ENCODE results near the gene PSMA2.
"Not testable (repeated sequence)": the region's sequence is repeated elsewhere in the genome, so short reads cannot be mapped to it uniquely, and the experiment has no call there.

The PSMA2 gene

DNA sequence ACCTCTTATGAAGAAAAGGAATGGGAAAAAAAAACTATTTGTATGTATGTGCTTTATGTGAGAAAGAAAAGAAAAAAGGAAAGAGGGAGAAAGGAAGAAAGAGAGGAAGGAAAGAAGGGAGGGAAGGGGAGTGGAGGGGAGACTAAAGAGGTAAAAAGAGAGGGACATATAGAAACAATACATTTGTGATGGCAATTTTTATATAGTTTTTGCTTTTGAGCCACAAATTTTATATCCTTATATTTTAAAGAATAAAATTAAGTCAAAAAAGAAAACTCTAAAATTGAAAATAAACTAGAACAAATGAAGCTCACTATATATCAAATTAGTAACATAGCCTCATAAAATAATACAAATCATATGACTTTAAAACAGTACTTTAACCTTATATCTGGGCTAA, 31.1 kb downstream of the PSMA2 start:
- no peaks in the 10 kb centered on the region for H4K20me1 ChIP-seq (ENCODE audit: insufficient read depth, low read length)
- no peak overlapping the region for H2AFZ ChIP-seq (ENCODE audit: low read depth, low read length)
- H3K9ac ChIP-seq (ENCODE audit: low read depth, low read length): no peak overlapping the region
- H3K27ac ChIP-seq (ENCODE audit: low read length): no peak overlapping the region
- H3K4me1 ChIP-seq (ENCODE audit: insufficient read depth, low read length): no peaks in the 10 kb centered on the region
- TF ChIP-seq EZH2 (IDR thresholded peaks at IDR 0.05; ENCODE audit: borderline replicate concordance, low read depth, low read length, severe bottlenecking): no peak
- TF ChIP-seq, protein P1, sequence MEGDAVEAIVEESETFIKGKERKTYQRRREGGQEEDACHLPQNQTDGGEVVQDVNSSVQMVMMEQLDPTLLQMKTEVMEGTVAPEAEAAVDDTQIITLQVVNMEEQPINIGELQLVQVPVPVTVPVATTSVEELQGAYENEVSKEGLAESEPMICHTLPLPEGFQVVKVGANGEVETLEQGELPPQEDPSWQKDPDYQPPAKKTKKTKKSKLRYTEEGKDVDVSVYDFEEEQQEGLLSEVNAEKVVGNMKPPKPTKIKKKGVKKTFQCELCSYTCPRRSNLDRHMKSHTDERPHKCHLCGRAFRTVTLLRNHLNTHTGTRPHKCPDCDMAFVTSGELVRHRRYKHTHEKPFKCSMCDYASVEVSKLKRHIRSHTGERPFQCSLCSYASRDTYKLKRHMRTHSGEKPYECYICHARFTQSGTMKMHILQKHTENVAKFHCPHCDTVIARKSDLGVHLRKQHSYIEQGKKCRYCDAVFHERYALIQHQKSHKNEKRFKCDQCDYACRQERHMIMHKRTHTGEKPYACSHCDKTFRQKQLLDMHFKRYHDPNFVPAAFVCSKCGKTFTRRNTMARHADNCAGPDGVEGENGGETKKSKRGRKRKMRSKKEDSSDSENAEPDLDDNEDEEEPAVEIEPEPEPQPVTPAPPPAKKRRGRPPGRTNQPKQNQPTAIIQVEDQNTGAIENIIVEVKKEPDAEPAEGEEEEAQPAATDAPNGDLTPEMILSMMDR (IDR thresholded peaks at IDR 0.05; ENCODE audit: borderline replicate concordance, extremely low read depth, low read length, poor library complexity, severe bottlenecking): no peak
- no peaks in the 10 kb centered on the region for H3K36me3 ChIP-seq (ENCODE audit: insufficient read depth, low read length)
- H3K4me3 ChIP-seq (ENCODE audit: low read depth in 1 of 2, low read length in 2 of 2): no peak overlapping the region
- no peaks in the 10 kb centered on the region for H3K9me3 ChIP-seq (ENCODE audit: insufficient read depth, low read length, severe bottlenecking)
- H3K4me2 ChIP-seq (ENCODE audit: insufficient read depth, low read length): no peak overlapping the region
- H3K27me3 ChIP-seq (ENCODE audit: insufficient read depth, low read length, poor library complexity): no peaks in the 10 kb centered on the region
- DNase-seq (no peak), ATAC-seq (ENCODE audit: insufficient read depth, low read depth) (no peak)
- no peaks in the 10 kb centered on the region for H3K79me2 ChIP-seq (ENCODE audit: insufficient read depth, low read length)

DNA sequence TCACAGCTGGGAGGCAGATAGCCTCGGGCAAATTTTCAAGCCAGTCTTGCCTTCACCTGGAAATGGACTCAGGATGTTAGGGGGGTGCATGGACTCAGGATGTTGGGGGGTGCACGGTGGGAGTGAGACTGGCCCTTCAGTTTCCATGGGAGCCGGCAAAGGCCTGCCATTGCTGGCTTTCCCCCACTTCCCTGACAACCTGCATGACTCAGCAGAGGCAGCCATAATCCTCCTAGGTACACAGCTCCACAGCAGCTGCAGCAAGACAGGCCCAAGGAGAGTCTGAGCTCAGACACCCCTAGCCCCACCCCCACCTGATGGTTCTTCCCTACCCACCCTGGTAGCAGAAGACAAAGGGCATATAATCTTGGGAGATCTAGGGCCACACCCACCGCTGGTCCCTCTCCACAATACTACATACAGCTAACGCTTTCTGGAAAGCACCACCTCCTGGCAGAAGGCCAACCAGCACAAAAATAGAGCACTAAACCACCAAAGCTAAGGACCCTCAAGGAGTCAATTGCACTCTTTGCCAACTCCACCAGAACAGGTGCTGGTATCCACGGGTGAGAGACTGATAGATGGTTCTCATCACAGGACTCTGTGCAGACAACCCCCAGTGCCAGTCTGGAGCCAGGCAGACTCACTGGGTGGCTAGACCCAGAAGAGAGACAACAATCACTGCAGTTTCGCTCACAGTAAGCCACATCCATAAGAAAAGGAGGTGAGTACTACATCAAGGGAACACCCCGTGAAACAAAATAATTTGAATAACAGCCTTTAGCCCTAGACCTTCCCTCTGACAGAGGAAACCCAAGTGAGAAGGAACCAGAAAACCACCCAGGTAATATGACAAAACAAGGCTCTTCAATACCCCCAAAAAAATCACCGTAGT, 38.4 kb downstream of the PSMA2 start:
- no peaks in the 10 kb centered on the region for H3K4me1 ChIP-seq (ENCODE audit: insufficient read depth, low read length)
- no peaks in the 10 kb centered on the region for H3K36me3 ChIP-seq (ENCODE audit: insufficient read depth, low read length)
- DNase-seq (peak; percentile 24), ATAC-seq (ENCODE audit: insufficient read depth, low read depth) (peak; percentile 31; the same call in 1 of the 3 replicates)
- H3K27me3 ChIP-seq (ENCODE audit: insufficient read depth, low read length, poor library complexity): peaks cover 3% of the 10 kb centered on the region
- no peak overlapping the region for H3K4me2 ChIP-seq (ENCODE audit: insufficient read depth, low read length)
- no peak overlapping the region for H3K4me3 ChIP-seq (ENCODE audit: low read depth in 1 of 2, low read length in 2 of 2)
- no peak overlapping the region for H3K27ac ChIP-seq (ENCODE audit: low read length)
- no peak overlapping the region for H3K9ac ChIP-seq (ENCODE audit: low read depth, low read length)
- H3K9me3 ChIP-seq (ENCODE audit: insufficient read depth, low read length, severe bottlenecking): no peaks in the 10 kb centered on the region
- no peak overlapping the region for H2AFZ ChIP-seq (ENCODE audit: low read depth, low read length)
- H4K20me1 ChIP-seq (ENCODE audit: insufficient read depth, low read length): no peaks in the 10 kb centered on the region
- no peak for TF ChIP-seq EZH2 (IDR thresholded peaks at IDR 0.05; ENCODE audit: borderline replicate concordance, low read depth, low read length, severe bottlenecking)
- no peaks in the 10 kb centered on the region for H3K79me2 ChIP-seq (ENCODE audit: insufficient read depth, low read length)

DNA sequence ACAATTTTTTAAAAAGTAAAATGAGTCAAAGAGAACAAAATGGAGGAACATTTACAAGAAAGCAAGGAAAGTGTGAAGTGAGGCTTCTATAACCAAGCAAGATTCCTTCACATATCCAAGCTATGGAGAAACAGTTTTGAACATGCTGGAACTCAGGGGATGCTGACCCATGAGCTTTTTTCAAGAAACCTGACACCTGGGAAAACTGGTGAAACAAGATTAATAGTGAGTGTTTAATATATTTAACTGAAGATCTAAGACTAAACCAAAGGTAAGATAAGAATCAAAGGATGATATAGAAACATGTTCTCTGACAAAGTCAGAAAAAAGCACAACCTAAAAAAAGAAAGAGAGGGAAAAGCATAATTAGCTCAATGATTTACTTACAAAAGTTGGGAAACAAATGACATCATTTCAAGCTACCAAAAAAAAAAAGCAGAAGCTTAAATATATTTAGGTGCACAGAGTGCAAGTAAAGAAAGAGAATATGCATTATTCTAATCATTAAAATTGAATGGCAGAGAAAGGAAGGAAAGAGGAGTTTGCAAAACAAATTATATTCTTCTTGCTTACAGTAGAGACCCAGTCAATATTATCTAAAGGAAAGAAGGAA, 45.0 kb downstream of the PSMA2 start:
- no peak overlapping the region for H3K4me3 ChIP-seq (ENCODE audit: low read depth in 1 of 2, low read length in 2 of 2)
- H4K20me1 ChIP-seq (ENCODE audit: insufficient read depth, low read length): no peaks in the 10 kb centered on the region
- TF ChIP-seq, protein P1 (IDR thresholded peaks at IDR 0.05; ENCODE audit: borderline replicate concordance, extremely low read depth, low read length, poor library complexity, severe bottlenecking): no peak
- TF ChIP-seq EZH2 (IDR thresholded peaks at IDR 0.05; ENCODE audit: borderline replicate concordance, low read depth, low read length, severe bottlenecking): no peak
- no peaks in the 10 kb centered on the region for H3K9me3 ChIP-seq (ENCODE audit: insufficient read depth, low read length, severe bottlenecking)
- H3K27me3 ChIP-seq (ENCODE audit: insufficient read depth, low read length, poor library complexity): peaks cover 3% of the 10 kb centered on the region
- no peaks in the 10 kb centered on the region for H3K79me2 ChIP-seq (ENCODE audit: insufficient read depth, low read length)
- no peak overlapping the region for H2AFZ ChIP-seq (ENCODE audit: low read depth, low read length)
- no peaks in the 10 kb centered on the region for H3K4me1 ChIP-seq (ENCODE audit: insufficient read depth, low read length)
- no peak overlapping the region for H3K9ac ChIP-seq (ENCODE audit: low read depth, low read length)
- ATAC-seq (ENCODE audit: insufficient read depth, low read depth) (no peak), DNase-seq (no peak)
- no peaks in the 10 kb centered on the region for H3K36me3 ChIP-seq (ENCODE audit: insufficient read depth, low read length)
- no peak overlapping the region for H3K4me2 ChIP-seq (ENCODE audit: insufficient read depth, low read length)
- H3K27ac ChIP-seq (ENCODE audit: low read length): no peak overlapping the region

DNA sequence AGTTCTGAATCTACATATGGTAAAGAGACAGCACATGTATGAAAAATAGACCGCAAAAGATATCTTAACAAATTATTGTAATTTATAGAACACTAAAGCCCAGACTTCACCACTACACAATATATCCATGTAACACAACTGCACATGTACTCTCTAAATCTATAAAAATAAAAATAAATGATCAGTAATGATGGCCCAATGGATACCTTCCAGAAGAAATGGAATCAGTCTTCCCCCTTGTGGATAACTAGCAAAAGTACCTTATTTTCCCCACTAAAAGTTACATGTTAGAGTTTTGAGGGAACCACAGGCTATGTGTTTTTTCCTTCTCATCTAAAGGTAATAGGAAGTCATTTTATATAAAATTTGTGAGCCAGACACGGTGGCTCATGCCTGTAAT, 45.8 kb downstream of the PSMA2 start:
- Histone ChIP-seq H3K27me3 (ENCODE audit: insufficient read depth, low read length, poor library complexity) (peaks cover 3% of the 10 kb centered on the region), H3K4me3 (ENCODE audit: low read depth in 1 of 2, low read length in 2 of 2) (no peak overlapping the region), H3K79me2 (ENCODE audit: insufficient read depth, low read length) (no peaks in the 10 kb centered on the region), H3K9ac (ENCODE audit: low read depth, low read length) (no peak overlapping the region), H3K9me3 (ENCODE audit: insufficient read depth, low read length, severe bottlenecking) (no peaks in the 10 kb centered on the region), H3K36me3 (ENCODE audit: insufficient read depth, low read length) (no peaks in the 10 kb centered on the region), H4K20me1 (ENCODE audit: insufficient read depth, low read length) (no peaks in the 10 kb centered on the region), H2AFZ (ENCODE audit: low read depth, low read length) (no peak overlapping the region), H3K4me2 (ENCODE audit: insufficient read depth, low read length) (no peak overlapping the region), H3K27ac (ENCODE audit: low read length) (no peak overlapping the region), H3K4me1 (ENCODE audit: insufficient read depth, low read length) (no peaks in the 10 kb centered on the region)
- ATAC-seq (ENCODE audit: insufficient read depth, low read depth): no peak
- TF ChIP-seq EZH2 (IDR thresholded peaks at IDR 0.05; ENCODE audit: borderline replicate concordance, low read depth, low read length, severe bottlenecking): no peak
- TF ChIP-seq, protein P1 (IDR thresholded peaks at IDR 0.05; ENCODE audit: borderline replicate concordance, extremely low read depth, low read length, poor library complexity, severe bottlenecking): peak; percentile 60
- DNase-seq: no peak

DNA sequence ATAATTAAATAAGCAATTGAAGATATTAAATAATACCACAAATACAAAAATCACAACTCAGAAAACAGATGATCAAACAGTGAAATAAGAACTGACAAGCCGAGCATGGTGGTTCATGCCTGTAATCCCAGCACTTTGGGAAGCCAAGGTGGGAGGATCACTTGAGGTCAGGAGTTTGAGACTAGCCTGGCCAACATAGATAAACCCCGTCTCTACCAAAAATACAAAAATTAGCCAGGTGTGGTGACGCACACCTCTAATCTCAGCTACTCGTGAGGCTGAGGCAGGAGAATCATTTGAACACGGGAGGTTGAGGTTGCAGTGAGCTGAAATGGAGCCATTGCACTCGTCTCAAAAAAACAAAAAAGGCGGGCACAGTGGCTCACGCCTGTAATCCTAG, 46.8 kb downstream of the PSMA2 start:
- H4K20me1 ChIP-seq (ENCODE audit: insufficient read depth, low read length); H3K79me2 ChIP-seq (ENCODE audit: insufficient read depth, low read length); H3K27ac ChIP-seq (ENCODE audit: low read length); H3K4me3 ChIP-seq (ENCODE audit: low read depth in 1 of 2, low read length in 2 of 2); H2AFZ ChIP-seq (ENCODE audit: low read depth, low read length); H3K36me3 ChIP-seq (ENCODE audit: insufficient read depth, low read length); H3K27me3 ChIP-seq (ENCODE audit: insufficient read depth, low read length, poor library complexity); DNase-seq; H3K4me2 ChIP-seq (ENCODE audit: insufficient read depth, low read length); H3K9me3 ChIP-seq (ENCODE audit: insufficient read depth, low read length, severe bottlenecking); ATAC-seq (ENCODE audit: insufficient read depth, low read depth); H3K4me1 ChIP-seq (ENCODE audit: insufficient read depth, low read length); H3K9ac ChIP-seq (ENCODE audit: low read depth, low read length): not testable (repeated sequence)
